Breast epithelium (tissue), 3 donors: ENCODE data around the gene BDKRB2.

Experiments used
- POLR2A ChIP-seq: fragments of 450-650 bp; IDR thresholded peaks from one replicate; pipeline ENCODE4 v1.6.1; 2016; ENCODE audit warnings: antibody characterized with exemption, mild to moderate bottlenecking, moderate library complexity
- POLR2AphosphoS5 ChIP-seq, 3 donors: sonication (generic); formaldehyde crosslinking; IDR thresholded peaks; one replicate each; pipeline ENCODE4 v1.6.1; 2017; ENCODE audit warnings: antibody characterized with exemption in 3 of 3
- TF ChIP-seq, protein P1 (sequence below), 3 donors: fragments of 450-650 bp; IDR thresholded peaks; one replicate each; pipeline ENCODE4 v1.5.1; 2016 to 2017; ENCODE audit warnings: antibody characterized with exemption in 3 of 3, mild to moderate bottlenecking in 3 of 3, moderate library complexity in 3 of 3

GRCh38 chr14:96257056-96257455 is 52.4 kb downstream of the BDKRB2 start:
- TF ChIP-seq, protein P1, sequence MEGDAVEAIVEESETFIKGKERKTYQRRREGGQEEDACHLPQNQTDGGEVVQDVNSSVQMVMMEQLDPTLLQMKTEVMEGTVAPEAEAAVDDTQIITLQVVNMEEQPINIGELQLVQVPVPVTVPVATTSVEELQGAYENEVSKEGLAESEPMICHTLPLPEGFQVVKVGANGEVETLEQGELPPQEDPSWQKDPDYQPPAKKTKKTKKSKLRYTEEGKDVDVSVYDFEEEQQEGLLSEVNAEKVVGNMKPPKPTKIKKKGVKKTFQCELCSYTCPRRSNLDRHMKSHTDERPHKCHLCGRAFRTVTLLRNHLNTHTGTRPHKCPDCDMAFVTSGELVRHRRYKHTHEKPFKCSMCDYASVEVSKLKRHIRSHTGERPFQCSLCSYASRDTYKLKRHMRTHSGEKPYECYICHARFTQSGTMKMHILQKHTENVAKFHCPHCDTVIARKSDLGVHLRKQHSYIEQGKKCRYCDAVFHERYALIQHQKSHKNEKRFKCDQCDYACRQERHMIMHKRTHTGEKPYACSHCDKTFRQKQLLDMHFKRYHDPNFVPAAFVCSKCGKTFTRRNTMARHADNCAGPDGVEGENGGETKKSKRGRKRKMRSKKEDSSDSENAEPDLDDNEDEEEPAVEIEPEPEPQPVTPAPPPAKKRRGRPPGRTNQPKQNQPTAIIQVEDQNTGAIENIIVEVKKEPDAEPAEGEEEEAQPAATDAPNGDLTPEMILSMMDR (IDR thresholded peaks at IDR 0.05): no peak
- TF ChIP-seq POLR2A: no peak
- TF ChIP-seq POLR2AphosphoS5 (IDR thresholded peaks at IDR 0.05): no peak
